Neural cell (in vitro differentiated cells): ENCODE measurements around the gene ATOH8. TPM values are rescaled to one million over a fixed set of nuclear protein-coding genes. Genes with fewer than 3 reads are reported as not detected.

ENCODE experiments used
- H2AFZ ChIP-seq: fragments of 200-600, 300-800 bp; sonication (generic), shearing (Covaris generic); 2 replicates; pipeline ENCODE4 v1.6.0; 2014; ENCODE audit warnings: low read depth, mild to moderate bottlenecking, antibody characterized with exemption, low read length, moderate library complexity
- H3F3A ChIP-seq: fragments of 200-600 bp; shearing (Covaris generic); 2 replicates; pipeline ENCODE4 v1.6.1; 2016; ENCODE audit warnings: mild to moderate bottlenecking, moderate library complexity, mixed read lengths, antibody characterized with exemption, low read length; ENCODE audit not compliant: insufficient read depth, poor library complexity, severe bottlenecking
- H3K27ac ChIP-seq: fragments of 200-600, 300-800 bp; sonication (generic), shearing (Covaris generic); 2 replicates; pipeline ENCODE4 v1.5.1; 2014; ENCODE audit warnings: mild to moderate bottlenecking, low read length, moderate library complexity
- H3K27me3 ChIP-seq: fragments of 300-800, 200-600 bp; sonication (generic), shearing (Covaris generic); 2 replicates; pipeline ENCODE4 v1.6.0; 2014; ENCODE audit warnings: mild to moderate bottlenecking, low read depth, low read length, moderate library complexity; ENCODE audit not compliant: insufficient read depth
- H3K36me3 ChIP-seq: fragments of 300-800, 200-600 bp; sonication (generic), shearing (Covaris generic); 2 replicates; pipeline ENCODE4 v1.5.1; 2014; ENCODE audit warnings: mild to moderate bottlenecking, antibody characterized with exemption, low read length, moderate library complexity; ENCODE audit not compliant: insufficient read depth
- H3K4me2 ChIP-seq: fragments of 300-800, 200-600 bp; sonication (generic), shearing (Covaris generic); 2 replicates; pipeline ENCODE4 v1.6.0; 2014; ENCODE audit warnings: mild to moderate bottlenecking, low read length
- H3K4me3 ChIP-seq: fragments of 300-800, 200-600 bp; sonication (generic), shearing (Covaris generic); 2 replicates; pipeline ENCODE4 v1.5.1; 2014; ENCODE audit warnings: mild to moderate bottlenecking, low read length, moderate library complexity
- H3K79me2 ChIP-seq: fragments of 200-600 bp; shearing (Covaris generic); replicated peaks from 2 replicates; pipeline ENCODE4 v1.6.0; 2014; ENCODE audit warnings: mild to moderate bottlenecking, low read length, moderate library complexity; ENCODE audit not compliant: insufficient read depth
- H3K9ac ChIP-seq: fragments of 300-800, 200-600 bp; sonication (generic), shearing (Covaris generic); 2 replicates; pipeline ENCODE4 v1.6.1; 2016; ENCODE audit warnings: mild to moderate bottlenecking, low read length, mixed read lengths
- H3K9me2 ChIP-seq: fragments of 200-600 bp; shearing (Covaris generic); 2 replicates; pipeline ENCODE4 v1.6.1; 2016; ENCODE audit warnings: mild to moderate bottlenecking, low read length, mixed read lengths; ENCODE audit not compliant: insufficient read depth
- H3K9me3 ChIP-seq: fragments of 200-600, 300-800 bp; sonication (generic), shearing (Covaris generic); 2 replicates; pipeline ENCODE4 v1.6.1; 2016; ENCODE audit warnings: mild to moderate bottlenecking, mixed run types, low read length, moderate library complexity, mixed read lengths
- H4K20me1 ChIP-seq: fragments of 200-600 bp; shearing (Covaris generic); 2 replicates; pipeline ENCODE4 v1.6.1; 2016; ENCODE audit warnings: mild to moderate bottlenecking, mixed run types; ENCODE audit not compliant: insufficient read depth
- CTCF ChIP-seq: fragments of 450-650 bp; IDR thresholded peaks from 2 replicates; pipeline ENCODE4 v1.5.1; 2014; ENCODE audit warnings: antibody characterized with exemption, mild to moderate bottlenecking, moderate library complexity; ENCODE audit not compliant: poor library complexity, severe bottlenecking
- EP300 ChIP-seq: fragments of 450-650 bp; conservative IDR thresholded peaks from 2 replicates; pipeline ENCODE4 v1.6.1; 2014; ENCODE audit warnings: antibody characterized with exemption, mild to moderate bottlenecking, moderate library complexity; ENCODE audit not compliant: poor library complexity, severe bottlenecking
- EZH2 ChIP-seq: fragments of 200-600, 300-800 bp; shearing (Covaris generic), sonication (generic); IDR thresholded peaks from 2 replicates; pipeline ENCODE4 v1.6.1; 2014; ENCODE audit warnings: antibody characterized with exemption, low read length, borderline replicate concordance, mild to moderate bottlenecking; ENCODE audit not compliant: insufficient read depth, poor library complexity, severe bottlenecking
- MXI1 ChIP-seq: fragments of 450-650 bp; conservative IDR thresholded peaks from 2 replicates; pipeline ENCODE4 v1.6.1; 2014; ENCODE audit warnings: antibody characterized with exemption, mild to moderate bottlenecking; ENCODE audit not compliant: poor library complexity, severe bottlenecking
- POLR2AphosphoS5 ChIP-seq: IDR thresholded peaks from 2 replicates; pipeline ENCODE4 v1.6.1; 2012
- RAD21 ChIP-seq: fragments of 450-650 bp; conservative IDR thresholded peaks from 2 replicates; pipeline ENCODE4 v1.6.1; 2014; ENCODE audit warnings: antibody characterized with exemption, mild to moderate bottlenecking, moderate library complexity
- REST ChIP-seq: IDR thresholded peaks from 2 replicates; pipeline ENCODE4 v1.6.1; 2012; ENCODE audit warnings: borderline replicate concordance
- SMC3 ChIP-seq: fragments of 450-650 bp; conservative IDR thresholded peaks from 2 replicates; pipeline ENCODE4 v1.6.1; 2014; ENCODE audit warnings: antibody characterized with exemption, mild to moderate bottlenecking, moderate library complexity; ENCODE audit not compliant: poor library complexity
- TAF1 ChIP-seq: IDR thresholded peaks from 2 replicates; pipeline ENCODE4 v1.6.1; 2012; ENCODE audit warnings: low read depth
- polyA plus RNA-seq: library from polyadenylated mRNA; depleted of rRNA; stranded (reverse); fragments of >200 nt; gene quantifications from 2 replicates; pipeline ENCODE4 v1.2.3, GENCODE V29; 2014

ATOH8 gene
- polyA plus RNA-seq, 1 donor from 2014 or later: 1.6 TPM

- H3K27ac ChIP-seq: no peak overlapping the region
- no peaks in the 10 kb centered on the region for H3F3A ChIP-seq
Measured at GRCh38 chr2:85720533-85720932, 33.3 kb upstream of the ATOH8 start.

GRCh38 chr2:85721641-85722040 is 32.1 kb upstream of the ATOH8 start:
- Histone ChIP-seq H3K4me2 (no peak overlapping the region), H3K79me2 (no peaks in the 10 kb centered on the region), H3K27me3 (no peaks in the 10 kb centered on the region), H3K4me3 (no peak overlapping the region), H2AFZ (no peak overlapping the region), H3K9me3 (no peaks in the 10 kb centered on the region), H3K9me2 (no peaks in the 10 kb centered on the region), H3K9ac (no peak overlapping the region), H4K20me1 (no peaks in the 10 kb centered on the region), H3K27ac (no peak overlapping the region), H3K36me3 (no peaks in the 10 kb centered on the region), H3F3A (no peaks in the 10 kb centered on the region)
- TF ChIP-seq MXI1: no peak
- no peak for TF ChIP-seq POLR2AphosphoS5
- no peak for TF ChIP-seq TAF1
- no peak for TF ChIP-seq CTCF
- TF ChIP-seq RAD21: no peak
- TF ChIP-seq EP300: no peak
- TF ChIP-seq REST: no peak

More at GRCh38 chr2:85720533-85720932, 33.3 kb upstream of the ATOH8 start:
- Histone ChIP-seq H3K4me3 (no peak overlapping the region), H3K9me2 (no peaks in the 10 kb centered on the region), H3K27me3 (no peaks in the 10 kb centered on the region), H3K4me2 (no peak overlapping the region), H3K9me3 (no peaks in the 10 kb centered on the region), H3K9ac (no peak overlapping the region), H3K36me3 (no peaks in the 10 kb centered on the region), H3K79me2 (no peaks in the 10 kb centered on the region), H2AFZ (no peak overlapping the region), H4K20me1 (no peaks in the 10 kb centered on the region)
- TF ChIP-seq CTCF: no peak
- no peak for TF ChIP-seq RAD21
- no peak for TF ChIP-seq EP300
- no peak for TF ChIP-seq EZH2
- TF ChIP-seq SMC3: no peak
- TF ChIP-seq MXI1: no peak
- no peak for TF ChIP-seq POLR2AphosphoS5
- TF ChIP-seq TAF1: no peak
- no peak for TF ChIP-seq REST
